ENCODE data around the gene MAP4K4. TPM values are rescaled to one million over a fixed set of nuclear protein-coding genes. Genes with fewer than 3 reads are reported as not detected.
A peak's percentile ranks its signal among the peaks of the same experiment; 100 is the strongest.

MAP4K4 gene
- total RNA-seq, 1 donor from 2014 or later, result 48.0 TPM

DNA sequence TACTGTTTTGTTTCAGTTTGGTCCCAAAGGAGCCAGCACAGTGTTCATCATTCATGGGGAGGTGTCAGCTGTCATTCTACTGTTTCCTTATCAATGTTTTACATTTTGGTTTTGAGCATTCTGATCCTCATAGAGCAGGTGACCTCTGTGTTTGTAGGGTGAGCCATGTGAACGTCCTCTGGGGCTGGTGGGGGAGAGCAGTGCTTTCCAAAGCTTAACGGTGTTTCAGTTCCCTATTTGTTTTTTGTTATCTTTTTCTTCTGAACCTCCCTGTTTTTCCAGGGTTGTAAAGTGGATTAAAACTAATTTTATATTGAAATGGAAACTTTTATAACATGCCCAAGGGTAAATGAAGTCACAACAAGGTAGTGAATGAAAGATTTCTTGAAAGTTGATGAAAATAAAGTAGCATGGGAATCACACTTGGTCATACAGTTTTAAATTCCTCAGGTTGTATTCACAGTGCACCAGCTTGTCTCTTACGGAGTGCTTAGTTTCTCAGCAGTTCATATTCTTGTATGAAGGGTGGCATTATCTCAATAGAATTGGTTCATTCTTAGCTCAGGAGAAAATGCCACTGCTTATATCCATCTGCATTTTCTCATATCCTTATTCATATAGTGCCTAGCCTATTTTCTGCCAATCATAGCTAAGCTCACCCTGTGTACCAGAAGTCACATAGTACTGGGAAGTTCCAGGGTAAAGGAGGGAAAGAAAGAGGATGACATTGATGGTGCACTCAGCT is 54.5 kb downstream of the MAP4K4 start:
- Histone ChIP-seq H3K9me3 (no peaks in the 10 kb centered on the region), H3K36me3 (no peaks in the 10 kb centered on the region), H3K4me3 (peak overlapping the region in 1 of 2 donors; percentile 18), H3K27me3 (no peaks in the 10 kb centered on the region), H3K4me1 (peaks cover 8 to 33% of the 10 kb centered on the region in 2 donors), H3K27ac (peak overlapping the region; percentile 8 to 55)
- intact Hi-C loops (cut with DNase I), result no loop called here
- TF ChIP-seq, protein P1, sequence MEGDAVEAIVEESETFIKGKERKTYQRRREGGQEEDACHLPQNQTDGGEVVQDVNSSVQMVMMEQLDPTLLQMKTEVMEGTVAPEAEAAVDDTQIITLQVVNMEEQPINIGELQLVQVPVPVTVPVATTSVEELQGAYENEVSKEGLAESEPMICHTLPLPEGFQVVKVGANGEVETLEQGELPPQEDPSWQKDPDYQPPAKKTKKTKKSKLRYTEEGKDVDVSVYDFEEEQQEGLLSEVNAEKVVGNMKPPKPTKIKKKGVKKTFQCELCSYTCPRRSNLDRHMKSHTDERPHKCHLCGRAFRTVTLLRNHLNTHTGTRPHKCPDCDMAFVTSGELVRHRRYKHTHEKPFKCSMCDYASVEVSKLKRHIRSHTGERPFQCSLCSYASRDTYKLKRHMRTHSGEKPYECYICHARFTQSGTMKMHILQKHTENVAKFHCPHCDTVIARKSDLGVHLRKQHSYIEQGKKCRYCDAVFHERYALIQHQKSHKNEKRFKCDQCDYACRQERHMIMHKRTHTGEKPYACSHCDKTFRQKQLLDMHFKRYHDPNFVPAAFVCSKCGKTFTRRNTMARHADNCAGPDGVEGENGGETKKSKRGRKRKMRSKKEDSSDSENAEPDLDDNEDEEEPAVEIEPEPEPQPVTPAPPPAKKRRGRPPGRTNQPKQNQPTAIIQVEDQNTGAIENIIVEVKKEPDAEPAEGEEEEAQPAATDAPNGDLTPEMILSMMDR (IDR thresholded peaks at IDR 0.05), result no peak
- DNase-seq (ENCODE audit: low spot score in 2 of 2), result no peak

DNA sequence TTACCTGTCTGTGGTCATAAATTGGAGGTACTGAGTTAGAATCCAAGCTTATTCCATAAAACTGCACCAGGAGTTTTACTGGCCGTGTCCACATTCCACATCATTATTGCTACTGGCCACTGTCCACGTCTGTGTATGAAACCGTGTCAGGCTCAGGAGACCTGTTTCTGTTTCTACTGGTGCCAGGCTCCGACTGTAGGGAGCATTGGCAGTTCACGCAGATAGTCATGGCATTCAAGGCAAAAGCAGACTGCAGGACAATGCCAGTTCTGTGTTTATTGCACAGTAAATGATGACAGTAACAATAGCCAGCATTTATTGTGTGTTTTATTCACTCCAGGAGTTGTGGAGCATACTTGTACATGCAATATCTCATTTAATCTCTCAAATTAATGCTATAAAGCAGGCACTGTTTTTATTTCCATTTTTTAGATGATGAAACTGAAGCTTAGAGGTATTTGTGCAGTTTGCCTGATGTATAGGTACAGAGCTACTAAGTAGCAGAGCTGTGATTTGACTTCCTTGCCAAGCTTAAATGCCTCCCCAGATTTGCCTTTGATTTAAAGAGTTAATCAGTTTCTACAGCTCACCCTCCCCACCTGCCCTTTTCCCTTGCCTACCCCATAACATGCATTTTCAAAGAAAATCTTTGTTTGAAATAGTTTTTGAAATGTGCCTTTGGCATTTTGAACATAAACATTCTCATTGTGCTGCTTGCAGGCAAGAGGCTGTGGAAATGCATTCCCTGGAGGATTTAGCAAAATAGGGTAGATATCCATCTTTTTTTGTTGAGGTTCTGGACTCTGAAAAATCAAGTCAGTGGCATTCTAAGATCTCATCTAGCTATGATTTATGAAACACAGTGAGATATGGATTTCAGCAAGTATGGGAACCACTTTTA is 55.5 kb downstream of the MAP4K4 start:
- Histone ChIP-seq H3K27ac (peak overlapping the region; percentile 8 to 55), H3K4me3 (peak overlapping the region in 1 of 2 donors; percentile 18), H3K36me3 (no peaks in the 10 kb centered on the region), H3K9me3 (no peaks in the 10 kb centered on the region), H3K27me3 (no peaks in the 10 kb centered on the region), H3K4me1 (peaks cover 8 to 38% of the 10 kb centered on the region in 2 donors)
- DNase-seq (ENCODE audit: low spot score in 2 of 2), result no peak
- intact Hi-C loops (cut with DNase I), result no loop called here
- TF ChIP-seq, protein P1 (IDR thresholded peaks at IDR 0.05), result no peak

DNA sequence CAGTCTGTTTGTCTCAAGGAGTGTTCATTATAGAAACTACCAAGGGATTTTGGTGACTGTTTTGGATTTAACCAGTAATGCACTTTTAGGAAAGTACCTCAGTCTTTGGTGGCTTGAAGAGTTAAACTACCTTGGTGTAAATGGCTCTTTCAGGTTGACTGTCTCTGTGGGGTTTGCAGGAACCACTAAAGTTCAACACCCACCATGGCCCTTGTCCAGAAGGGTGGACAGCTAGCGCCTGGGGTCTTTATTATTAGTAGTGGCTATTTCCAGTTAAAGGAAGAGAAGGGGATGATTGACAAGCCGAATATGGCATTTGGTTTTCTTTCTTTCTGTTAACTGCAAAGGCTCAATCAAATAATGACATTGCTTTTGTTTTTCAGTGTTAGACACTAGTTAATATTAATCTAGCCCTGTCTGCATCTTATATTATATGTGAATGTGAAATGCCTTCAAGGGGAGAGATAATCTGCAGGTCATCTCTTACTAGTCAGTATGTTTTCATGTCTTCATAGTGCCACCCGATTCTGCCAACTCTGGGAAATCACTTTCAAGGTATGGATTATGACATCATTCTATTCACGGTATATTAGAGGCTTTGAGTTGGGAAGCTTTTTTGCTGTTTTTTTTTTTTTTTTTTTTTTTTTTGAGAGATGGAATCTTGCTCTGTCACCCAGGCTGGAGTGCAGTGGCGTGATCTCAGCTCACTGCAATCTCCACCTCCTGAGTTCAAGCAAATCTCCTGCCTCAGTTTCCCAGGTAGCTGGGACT is 56.4 kb downstream of the MAP4K4 start:
- Histone ChIP-seq H3K4me3 (no peak overlapping the region), H3K36me3 (no peaks in the 10 kb centered on the region), H3K27me3 (no peaks in the 10 kb centered on the region), H3K4me1 (peaks cover 13 to 47% of the 10 kb centered on the region in 2 donors), H3K9me3 (no peaks in the 10 kb centered on the region), H3K27ac (peak overlapping the region in 1 of 2 donors; percentile 30)
- intact Hi-C loops (cut with DNase I), result no loop called here
- DNase-seq (ENCODE audit: low spot score in 2 of 2), result no peak
- TF ChIP-seq, protein P1 (IDR thresholded peaks at IDR 0.05), result no peak

DNA sequence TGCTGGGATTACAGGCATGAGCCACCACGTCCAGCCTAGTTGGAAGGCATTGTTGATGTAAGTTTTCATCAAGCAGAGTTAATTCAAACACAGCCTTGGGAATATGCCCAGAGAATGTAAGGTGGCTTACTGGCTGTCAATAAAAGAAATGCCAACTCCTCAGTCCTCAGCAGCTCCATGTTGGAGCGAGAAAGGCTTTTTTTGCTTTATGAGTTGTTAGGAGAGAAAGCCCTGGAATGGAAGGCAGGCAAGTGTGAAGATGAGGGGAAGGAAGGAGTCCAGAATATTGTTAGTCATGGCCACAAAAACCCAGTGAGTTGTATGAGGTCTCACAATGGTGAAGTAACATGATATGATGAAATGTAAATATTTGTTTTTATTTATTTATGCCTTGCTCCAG is 57.1 kb downstream of the MAP4K4 start:
- Histone ChIP-seq H3K27ac (peak overlapping the region in 1 of 2 donors; percentile 30), H3K27me3 (no peaks in the 10 kb centered on the region), H3K9me3 (no peaks in the 10 kb centered on the region), H3K4me3 (no peak overlapping the region), H3K36me3 (no peaks in the 10 kb centered on the region), H3K4me1 (peaks cover 13 to 47% of the 10 kb centered on the region in 2 donors)
- TF ChIP-seq, protein P1 (IDR thresholded peaks at IDR 0.05), result no peak
- intact Hi-C loops (cut with DNase I), result no loop called here
- DNase-seq (ENCODE audit: low spot score in 2 of 2), result no peak

DNA sequence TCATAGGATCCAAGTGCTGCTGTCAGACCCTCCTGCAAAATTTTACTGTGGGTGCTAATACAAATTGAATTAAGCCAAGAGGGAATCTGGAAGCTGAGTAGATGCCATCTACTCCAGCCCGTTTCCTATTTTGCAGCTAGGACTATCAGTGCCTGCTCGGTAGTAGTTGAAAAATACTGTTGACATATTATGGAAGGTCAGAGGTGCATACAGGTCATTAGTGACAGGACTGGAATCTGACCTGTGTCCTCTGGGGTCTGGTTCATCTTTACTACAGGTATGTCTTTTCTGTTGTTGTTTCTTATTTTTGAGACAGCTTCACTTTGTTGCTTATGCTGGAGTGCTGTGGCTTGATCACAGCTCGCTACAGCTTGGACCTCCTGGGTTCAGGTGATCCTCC is 58.8 kb downstream of the MAP4K4 start:
- Histone ChIP-seq H3K27me3 (no peaks in the 10 kb centered on the region), H3K27ac (no peak overlapping the region), H3K4me1 (peaks cover 13 to 47% of the 10 kb centered on the region in 2 donors), H3K4me3 (no peak overlapping the region), H3K36me3 (no peaks in the 10 kb centered on the region), H3K9me3 (no peaks in the 10 kb centered on the region)
- intact Hi-C loops (cut with DNase I), result no loop called here
- no peak for DNase-seq (ENCODE audit: low spot score in 2 of 2)
- TF ChIP-seq, protein P1 (IDR thresholded peaks at IDR 0.05), result no peak
